ENCODE measurements around the gene ZCCHC7.

Gene ZCCHC7

GRCh38 chr9:37209431-37210386 lies 89.3 kb downstream of the ZCCHC7 start:
- DNase-seq (ENCODE audit: low spot score): peak; percentile 12

GRCh38 chr9:37210737-37211523 lies 90.6 kb downstream of the ZCCHC7 start:
- DNase-seq (ENCODE audit: low spot score): no peak

GRCh38 chr9:37212435-37212834 lies 92.1 kb downstream of the ZCCHC7 start:
- DNase-seq (ENCODE audit: low spot score): no peak

GRCh38 chr9:37215381-37215780 lies 95.0 kb downstream of the ZCCHC7 start:
- no peak for DNase-seq (ENCODE audit: low spot score)

- no peak for DNase-seq (ENCODE audit: low spot score)
Measured at GRCh38 chr9:37215830-37216229, 95.5 kb downstream of the ZCCHC7 start.

- DNase-seq (ENCODE audit: low spot score): no peak
Measured at GRCh38 chr9:37217161-37217560, 96.8 kb downstream of the ZCCHC7 start.

GRCh38 chr9:37218800-37219425 lies 98.5 kb downstream of the ZCCHC7 start:
- DNase-seq (ENCODE audit: low spot score): no peak

- no peak for DNase-seq (ENCODE audit: low spot score)
Measured at GRCh38 chr9:37220971-37221370, 100.6 kb downstream of the ZCCHC7 start.

- no peak for DNase-seq (ENCODE audit: low spot score)
Measured at GRCh38 chr9:37221489-37222106, 101.2 kb downstream of the ZCCHC7 start.

GRCh38 chr9:37229455-37229854 lies 109.1 kb downstream of the ZCCHC7 start:
- DNase-seq (ENCODE audit: low spot score): no peak

GRCh38 chr9:37229882-37230482 lies 109.6 kb downstream of the ZCCHC7 start:
- no peak for DNase-seq (ENCODE audit: low spot score)

GRCh38 chr9:37236822-37237221 lies 116.4 kb downstream of the ZCCHC7 start:
- no peak for DNase-seq (ENCODE audit: low spot score)

- no peak for DNase-seq (ENCODE audit: low spot score)
Measured at GRCh38 chr9:37238122-37238521, 117.7 kb downstream of the ZCCHC7 start.

- no peak for DNase-seq (ENCODE audit: low spot score)
Measured at GRCh38 chr9:37239224-37239859, 119.0 kb downstream of the ZCCHC7 start.

- no peak for DNase-seq (ENCODE audit: low spot score)
Measured at GRCh38 chr9:37239921-37240320, 119.5 kb downstream of the ZCCHC7 start.

GRCh38 chr9:37241340-37241739 lies 121.0 kb downstream of the ZCCHC7 start:
- DNase-seq (ENCODE audit: low spot score): no peak

GRCh38 chr9:37242089-37242488 lies 121.7 kb downstream of the ZCCHC7 start:
- no peak for DNase-seq (ENCODE audit: low spot score)

- no peak for DNase-seq (ENCODE audit: low spot score)
Measured at GRCh38 chr9:37243588-37244345, 123.4 kb downstream of the ZCCHC7 start.

GRCh38 chr9:37246826-37247225 lies 126.5 kb downstream of the ZCCHC7 start:
- DNase-seq (ENCODE audit: low spot score): no peak

- no peak for DNase-seq (ENCODE audit: low spot score)
Measured at GRCh38 chr9:37248651-37249163, 128.3 kb downstream of the ZCCHC7 start.
